ENCODE measurements around the gene C2orf78. TPM values are rescaled to one million over a fixed set of nuclear protein-coding genes. Genes with fewer than 3 reads are reported as not detected.

C2orf78 gene
- total and polyA plus RNA-seq, 4 donors = not detected

- Histone ChIP-seq H3K27ac (ENCODE audit: low read depth in 1 of 2, low read length in 1 of 2) (peak overlapping the region in 1 of 2 donors; percentile 49), H3K4me1 (ENCODE audit: control insufficient read depth in 5 of 5, insufficient read depth in 5 of 5, low read length in 5 of 5) (peaks cover 0 to 11% (median 4%) of the 10 kb centered on the region in 5 donors), H3K9ac (ENCODE audit: insufficient read depth in 1 of 2, low read length in 2 of 2) (no peak overlapping the region), H3K36me3 (ENCODE audit: control insufficient read depth in 4 of 4, insufficient read depth in 4 of 4, low read length in 4 of 4) (peaks cover 0 to 6% (median 2%) of the 10 kb centered on the region in 4 donors), H3K27me3 (ENCODE audit: control insufficient read depth in 3 of 3, insufficient read depth in 3 of 3, low read length in 2 of 3) (no peaks in the 10 kb centered on the region), H3K4me3 (no peak overlapping the region), H3K9me3 (ENCODE audit: control insufficient read depth in 4 of 4, insufficient read depth in 3 of 4, low read length in 3 of 4) (no peaks in the 10 kb centered on the region)
- 80 to 82% methylated on average over 9 of the region's 9 CpGs for WGBS, 2 donors
- DNase-seq (no peak), ATAC-seq (ENCODE audit: insufficient read depth, low FRiP score) (no peak)
- no peak for TF ChIP-seq CTCF (IDR thresholded peaks at IDR 0.05; ENCODE audit: control extremely low read depth, extremely low read depth)
These were observed 43.8 kb downstream of the C2orf78 start for GRCh38 chr2:73827660-73828388.

GRCh38 chr2:73828389-73828817 is 44.4 kb downstream of the C2orf78 start:
- WGBS, 2 donors = 59 to 65% methylated on average over 4 of the region's 4 CpGs
- no peak overlapping the region for H3K9ac ChIP-seq (ENCODE audit: insufficient read depth in 1 of 2, low read length in 2 of 2)
- H3K9me3 ChIP-seq (ENCODE audit: control insufficient read depth in 4 of 4, insufficient read depth in 3 of 4, low read length in 3 of 4) = no peaks in the 10 kb centered on the region
- DNase-seq = no peak
- H3K36me3 ChIP-seq (ENCODE audit: control insufficient read depth in 4 of 4, insufficient read depth in 4 of 4, low read length in 4 of 4) = peaks cover 0 to 9% (median 5%) of the 10 kb centered on the region in 4 donors
- H3K4me1 ChIP-seq (ENCODE audit: control insufficient read depth in 5 of 5, insufficient read depth in 5 of 5, low read length in 5 of 5) = peaks cover 0 to 12% (median 4%) of the 10 kb centered on the region in 5 donors
- no peaks in the 10 kb centered on the region for H3K27me3 ChIP-seq (ENCODE audit: control insufficient read depth in 3 of 3, insufficient read depth in 3 of 3, low read length in 2 of 3)
- no peak overlapping the region for H3K4me3 ChIP-seq
- ATAC-seq (ENCODE audit: insufficient read depth, low FRiP score) = no peak
- H3K27ac ChIP-seq (ENCODE audit: low read depth in 1 of 2, low read length in 1 of 2) = peak overlapping the region in 1 of 2 donors; percentile 49
- no peak for TF ChIP-seq CTCF (IDR thresholded peaks at IDR 0.05; ENCODE audit: control extremely low read depth, extremely low read depth)

- TF ChIP-seq CTCF (IDR thresholded peaks at IDR 0.05; ENCODE audit: control extremely low read depth, extremely low read depth) = no peak
- Histone ChIP-seq H3K9ac (ENCODE audit: insufficient read depth in 1 of 2, low read length in 2 of 2) (peak within 1 kb of the TSS; percentile 87 to 96), H3K27ac (ENCODE audit: low read depth in 1 of 2, low read length in 1 of 2) (peak within 1 kb of the TSS; percentile 90 to 95), H3K36me3 (ENCODE audit: control insufficient read depth in 4 of 4, insufficient read depth in 4 of 4, low read length in 4 of 4) (peaks cover 0 to 12% (median 7%) of the 10 kb centered on the region in 4 donors), H3K4me1 (ENCODE audit: control insufficient read depth in 5 of 5, insufficient read depth in 5 of 5, low read length in 5 of 5) (peaks cover 0 to 12% (median 4%) of the 10 kb centered on the region in 5 donors), H3K4me3 (peak within 1 kb of the TSS; percentile 67), H3K9me3 (ENCODE audit: control insufficient read depth in 4 of 4, insufficient read depth in 3 of 4, low read length in 3 of 4) (no peaks in the 10 kb centered on the region), H3K27me3 (ENCODE audit: control insufficient read depth in 3 of 3, insufficient read depth in 3 of 3, low read length in 2 of 3) (no peaks in the 10 kb centered on the region)
- peak; percentile 96 for ATAC-seq (ENCODE audit: insufficient read depth, low FRiP score)
- peak; percentile 97 to 99 (median 99) for DNase-seq
- WGBS, 2 donors = 0 to 1% methylated on average over 48 of the region's 48 CpGs
These were observed 45.0 kb downstream of the C2orf78 start, which contains the start of gene STAMBP for GRCh38 chr2:73828818-73829570. Gene STAMBP (plus strand): TSS chr2:73828961. CDS start chr2:73830857, 1,896 bp downstream.
